Neural progenitor cell (in vitro differentiated cells): ENCODE measurements around the gene TTC1. TPM values are rescaled to one million over a fixed set of nuclear protein-coding genes. Genes with fewer than 3 reads are reported as not detected.
"Not testable (repeated sequence)": the region's sequence is repeated elsewhere in the genome, so short reads cannot be mapped to it uniquely, and the experiment has no call there.

Source experiments
- DNase-seq: peaks from one replicate; pipeline ENCODE4 v3.0.0-alpha.2; 2016; ENCODE audit warnings: low spot score
- H2AFZ ChIP-seq: fragments of 200-600 bp; sonication (generic); replicated peaks from 2 replicates; pipeline ENCODE4 v1.6.1; 2016; ENCODE audit warnings: antibody characterized with exemption
- H3F3A ChIP-seq: fragments of 200-600 bp; sonication (generic); 2 replicates; pipeline ENCODE4 v1.6.1; 2016; ENCODE audit warnings: antibody characterized with exemption, low read depth
- H3K27ac ChIP-seq: fragments of 200-600 bp; sonication (generic); 2 replicates; pipeline ENCODE4 v1.5.1; 2016; ENCODE audit warnings: mild to moderate bottlenecking
- H3K27me3 ChIP-seq: fragments of 200-600 bp; sonication (generic); 2 replicates; pipeline ENCODE4 v1.6.1; 2016; ENCODE audit warnings: mild to moderate bottlenecking, moderate library complexity
- H3K36me3 ChIP-seq: fragments of 200-600 bp; sonication (generic); 2 replicates; pipeline ENCODE4 v1.5.1; 2016
- H3K4me1 ChIP-seq: fragments of 200-600 bp; sonication (generic); 2 replicates; pipeline ENCODE4 v1.6.1; 2016; ENCODE audit warnings: mixed run types
- H3K4me2 ChIP-seq: fragments of 200-600 bp; sonication (generic); 2 replicates; pipeline ENCODE4 v1.6.1; 2016
- H3K4me3 ChIP-seq: fragments of 200-600 bp; sonication (generic); 2 replicates; pipeline ENCODE4 v1.5.1; 2016
- H3K79me2 ChIP-seq: fragments of 200-600 bp; sonication (generic); 2 replicates; pipeline ENCODE4 v1.6.1; 2016; ENCODE audit warnings: low read depth
- H3K9ac ChIP-seq: fragments of 200-600 bp; sonication (generic); 2 replicates; pipeline ENCODE4 v1.6.1; 2016
- H3K9me3 ChIP-seq: fragments of 200-600 bp; sonication (generic); 2 replicates; pipeline ENCODE4 v1.5.1; 2016; ENCODE audit warnings: low read depth
- H4K20me1 ChIP-seq: fragments of 200-600 bp; sonication (generic); 2 replicates; pipeline ENCODE4 v1.6.1; 2016; ENCODE audit warnings: low read depth
- H3K27ac Mint-ChIP-seq: 3 replicates; pipeline ENCODE4 v1.8.0; 2021; ENCODE audit warnings: mixed read lengths
- H3K27me3 Mint-ChIP-seq: 2 replicates; pipeline ENCODE4 v1.8.0; 2022; ENCODE audit warnings: low read depth, mild to moderate bottlenecking, inconsistent platforms, moderate library complexity, mixed read lengths; ENCODE audit not compliant: insufficient read depth
- H3K36me3 Mint-ChIP-seq: 3 replicates; pipeline ENCODE4 v1.8.0; 2021; ENCODE audit warnings: mixed read lengths
- H3K4me1 Mint-ChIP-seq: 3 replicates; pipeline ENCODE4 v1.8.0; 2021; ENCODE audit warnings: mixed read lengths
- H3K4me3 Mint-ChIP-seq: 3 replicates; pipeline ENCODE4 v1.8.0; 2021; ENCODE audit warnings: mild to moderate bottlenecking, moderate library complexity, mixed read lengths
- H3K9me3 Mint-ChIP-seq: 3 replicates; pipeline ENCODE4 v1.8.0; 2020; ENCODE audit warnings: mixed read lengths
- EZH2 ChIP-seq: fragments of 200-600 bp; sonication (generic); IDR thresholded peaks from 2 replicates; pipeline ENCODE4 v1.6.1; 2017; ENCODE audit warnings: antibody characterized with exemption, mild to moderate bottlenecking, moderate library complexity
- EZH2phosphoT487 ChIP-seq: fragments of 200-600 bp; sonication (generic); IDR thresholded peaks from 2 replicates; pipeline ENCODE4 v1.6.1; 2017; ENCODE audit warnings: antibody characterized with exemption
- total RNA-seq: library from RNA; depleted of rRNA; stranded (reverse); fragments of >200 nt; gene quantifications from 2 replicates; pipeline ENCODE4 v1.2.3, GENCODE V29; 2015; ENCODE audit warnings: low replicate concordance
- TF ChIP-seq, protein P1 (sequence below): fragments of 200-600 bp; sonication (generic); IDR thresholded peaks from 2 replicates; pipeline ENCODE4 v1.5.1; 2017; ENCODE audit warnings: antibody characterized with exemption, mild to moderate bottlenecking

The TTC1 gene
- total RNA-seq, 1 donor from 2014 or later: 50.0 TPM

DNA sequence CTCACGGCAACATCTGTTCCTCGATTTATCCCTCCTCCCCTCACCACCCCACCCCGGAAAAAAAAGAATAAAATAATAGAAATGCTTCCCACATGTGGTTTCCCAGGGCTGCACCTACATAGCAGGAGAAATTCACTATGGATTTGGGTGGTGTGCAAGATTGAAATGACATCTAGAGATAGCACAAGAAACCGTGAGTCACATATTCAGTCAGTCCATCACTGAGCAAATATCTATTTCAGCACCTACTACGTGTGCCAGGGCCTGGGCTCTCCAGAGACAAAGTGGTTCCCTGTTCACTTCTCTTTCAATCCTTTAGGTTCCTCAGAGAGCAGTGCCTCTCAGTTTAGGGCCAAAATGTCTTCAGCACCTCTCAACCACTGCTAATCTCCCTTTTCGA lies 45.0 kb upstream of the TTC1 start:
- H3K36me3 ChIP-seq: no peaks in the 10 kb centered on the region
- Mint-ChIP-seq H3K27ac (no peak overlapping the region), H3K4me3 (no peak overlapping the region), H3K36me3 (no peaks in the 10 kb centered on the region), H3K9me3 (no peaks in the 10 kb centered on the region), H3K4me1 (peaks cover 24% of the 10 kb centered on the region), H3K27me3 (peaks cover 16% of the 10 kb centered on the region)
- H3K79me2 ChIP-seq: no peaks in the 10 kb centered on the region
- no peaks in the 10 kb centered on the region for H4K20me1 ChIP-seq
- no peaks in the 10 kb centered on the region for H3F3A ChIP-seq
- no peak overlapping the region for H2AFZ ChIP-seq
- no peak overlapping the region for H3K27ac ChIP-seq
- no peak for TF ChIP-seq EZH2phosphoT487
- TF ChIP-seq, protein P1, sequence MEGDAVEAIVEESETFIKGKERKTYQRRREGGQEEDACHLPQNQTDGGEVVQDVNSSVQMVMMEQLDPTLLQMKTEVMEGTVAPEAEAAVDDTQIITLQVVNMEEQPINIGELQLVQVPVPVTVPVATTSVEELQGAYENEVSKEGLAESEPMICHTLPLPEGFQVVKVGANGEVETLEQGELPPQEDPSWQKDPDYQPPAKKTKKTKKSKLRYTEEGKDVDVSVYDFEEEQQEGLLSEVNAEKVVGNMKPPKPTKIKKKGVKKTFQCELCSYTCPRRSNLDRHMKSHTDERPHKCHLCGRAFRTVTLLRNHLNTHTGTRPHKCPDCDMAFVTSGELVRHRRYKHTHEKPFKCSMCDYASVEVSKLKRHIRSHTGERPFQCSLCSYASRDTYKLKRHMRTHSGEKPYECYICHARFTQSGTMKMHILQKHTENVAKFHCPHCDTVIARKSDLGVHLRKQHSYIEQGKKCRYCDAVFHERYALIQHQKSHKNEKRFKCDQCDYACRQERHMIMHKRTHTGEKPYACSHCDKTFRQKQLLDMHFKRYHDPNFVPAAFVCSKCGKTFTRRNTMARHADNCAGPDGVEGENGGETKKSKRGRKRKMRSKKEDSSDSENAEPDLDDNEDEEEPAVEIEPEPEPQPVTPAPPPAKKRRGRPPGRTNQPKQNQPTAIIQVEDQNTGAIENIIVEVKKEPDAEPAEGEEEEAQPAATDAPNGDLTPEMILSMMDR: no peak
- TF ChIP-seq EZH2: no peak
- H3K27me3 ChIP-seq: peaks cover 25% of the 10 kb centered on the region
- no peak overlapping the region for H3K4me3 ChIP-seq
- no peak overlapping the region for H3K9ac ChIP-seq
- H3K4me2 ChIP-seq: no peak overlapping the region
- H3K9me3 ChIP-seq: no peaks in the 10 kb centered on the region
- peaks cover 3% of the 10 kb centered on the region for H3K4me1 ChIP-seq
- DNase-seq: no peak

GRCh38 chr5:159965031-159965837 lies 43.7 kb upstream of the TTC1 start:
- H3F3A ChIP-seq: no peaks in the 10 kb centered on the region
- no peaks in the 10 kb centered on the region for H3K9me3 ChIP-seq
- TF ChIP-seq EZH2phosphoT487: no peak
- TF ChIP-seq EZH2: no peak
- TF ChIP-seq, protein P1: peak; percentile 75
- Mint-ChIP-seq H3K27ac (no peak overlapping the region), H3K36me3 (no peaks in the 10 kb centered on the region), H3K4me3 (no peak overlapping the region), H3K27me3 (peaks cover 18% of the 10 kb centered on the region), H3K4me1 (peaks cover 19% of the 10 kb centered on the region), H3K9me3 (no peaks in the 10 kb centered on the region)
- no peak overlapping the region for H3K9ac ChIP-seq
- H3K27me3 ChIP-seq: peaks cover 38% of the 10 kb centered on the region
- H3K4me2 ChIP-seq: no peak overlapping the region
- H3K4me3 ChIP-seq: no peak overlapping the region
- H4K20me1 ChIP-seq: no peaks in the 10 kb centered on the region
- peaks cover 3% of the 10 kb centered on the region for H3K4me1 ChIP-seq
- H3K27ac ChIP-seq: no peak overlapping the region
- no peaks in the 10 kb centered on the region for H3K79me2 ChIP-seq
- DNase-seq: peak; percentile 86
- H3K36me3 ChIP-seq: no peaks in the 10 kb centered on the region
- H2AFZ ChIP-seq: no peak overlapping the region

DNA sequence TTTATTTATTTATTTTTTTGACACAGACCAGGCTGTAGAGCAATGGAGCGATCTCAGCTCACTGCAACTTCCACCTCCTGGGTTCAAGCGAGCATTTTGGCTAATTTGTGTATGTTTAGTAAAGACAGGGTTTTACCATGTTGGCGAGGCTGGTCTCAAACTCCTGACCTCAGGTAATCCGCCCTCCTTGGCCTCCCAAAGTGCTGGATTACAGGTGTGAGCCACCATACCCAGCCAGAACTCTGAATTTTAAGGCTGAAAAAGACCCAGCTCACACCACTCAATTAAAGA lies 43.2 kb upstream of the TTC1 start:
- not testable (repeated sequence) for H3K9me3 Mint-ChIP-seq, H3K4me3 ChIP-seq, DNase-seq, H3K9me3 ChIP-seq, H3K27ac ChIP-seq, H2AFZ ChIP-seq, H3K4me1 ChIP-seq, H3K27ac Mint-ChIP-seq, H3K36me3 Mint-ChIP-seq, H4K20me1 ChIP-seq, H3K36me3 ChIP-seq, H3K9ac ChIP-seq, H3K4me2 ChIP-seq, H3F3A ChIP-seq, H3K79me2 ChIP-seq, H3K4me3 Mint-ChIP-seq
- Mint-ChIP-seq H3K4me1 (peaks cover 18% of the 10 kb centered on the region), H3K27me3 (peaks cover 23% of the 10 kb centered on the region)
- peaks cover 44% of the 10 kb centered on the region for H3K27me3 ChIP-seq

- Histone ChIP-seq H3K4me3 (no peak overlapping the region), H3K4me1 (no peaks in the 10 kb centered on the region), H4K20me1 (no peaks in the 10 kb centered on the region), H3K27ac (no peak overlapping the region), H3K9ac (no peak overlapping the region), H3K4me2 (no peak overlapping the region), H3K36me3 (no peaks in the 10 kb centered on the region), H2AFZ (no peak overlapping the region), H3K27me3 (peaks cover 85% of the 10 kb centered on the region), H3K79me2 (no peaks in the 10 kb centered on the region), H3F3A (peaks cover 3% of the 10 kb centered on the region), H3K9me3 (no peaks in the 10 kb centered on the region)
- no peak for DNase-seq
- Mint-ChIP-seq H3K27me3 (peaks cover 42% of the 10 kb centered on the region), H3K4me1 (peaks cover 11% of the 10 kb centered on the region), H3K9me3 (peaks cover 2% of the 10 kb centered on the region), H3K36me3 (peaks cover 3% of the 10 kb centered on the region), H3K27ac (no peak overlapping the region), H3K4me3 (no peak overlapping the region)
- TF ChIP-seq, protein P1: no peak
- TF ChIP-seq EZH2phosphoT487: no peak
- TF ChIP-seq EZH2: no peak
These were observed 39.0 kb upstream of the TTC1 start for GRCh38 chr5:159969966-159970365.
